ENCODE data around the gene SH3RF3. TPM values are rescaled to one million over a fixed set of nuclear protein-coding genes. Genes with fewer than 3 reads are reported as not detected.

SH3RF3 gene
- total and polyA plus RNA-seq, 10 of the 15 experiments (the other 5 are each of a cell fraction or from before 2014, with no cell fraction given), result 0.08 to 8.8 (median 2.3) TPM

DNA sequence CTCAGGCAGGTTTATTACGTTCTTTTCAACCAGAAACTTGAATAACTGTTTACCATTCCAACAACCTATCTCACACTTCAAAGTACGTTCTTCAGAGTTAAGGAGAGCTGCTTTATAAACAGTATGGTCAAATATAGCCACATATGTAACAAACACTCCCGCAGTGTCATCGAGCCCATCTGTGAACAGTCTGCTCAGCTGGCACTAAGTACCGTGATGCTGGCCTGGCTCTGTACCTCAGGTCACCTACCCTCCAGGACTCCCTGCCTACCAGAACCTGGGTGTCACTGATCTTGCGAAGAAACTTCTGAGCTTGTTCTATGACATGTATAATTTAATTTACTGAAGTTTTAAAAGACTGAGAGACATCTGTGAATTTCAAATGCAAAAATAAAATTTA is 413.4 kb downstream of the SH3RF3 start (continued):
- TF ChIP-seq BRCA1 (IDR thresholded peaks at IDR 0.05; ENCODE audit: low read depth, low read length) (no peak), MTA2 (IDR thresholded peaks at IDR 0.05; ENCODE audit: low read depth) (no peak), POLR2AphosphoS5 (IDR thresholded peaks at IDR 0.05; ENCODE audit: low read length) (no peak), CHD2 (IDR thresholded peaks at IDR 0.05; ENCODE audit: borderline replicate concordance, low read depth, low read length) (no peak)

DNA sequence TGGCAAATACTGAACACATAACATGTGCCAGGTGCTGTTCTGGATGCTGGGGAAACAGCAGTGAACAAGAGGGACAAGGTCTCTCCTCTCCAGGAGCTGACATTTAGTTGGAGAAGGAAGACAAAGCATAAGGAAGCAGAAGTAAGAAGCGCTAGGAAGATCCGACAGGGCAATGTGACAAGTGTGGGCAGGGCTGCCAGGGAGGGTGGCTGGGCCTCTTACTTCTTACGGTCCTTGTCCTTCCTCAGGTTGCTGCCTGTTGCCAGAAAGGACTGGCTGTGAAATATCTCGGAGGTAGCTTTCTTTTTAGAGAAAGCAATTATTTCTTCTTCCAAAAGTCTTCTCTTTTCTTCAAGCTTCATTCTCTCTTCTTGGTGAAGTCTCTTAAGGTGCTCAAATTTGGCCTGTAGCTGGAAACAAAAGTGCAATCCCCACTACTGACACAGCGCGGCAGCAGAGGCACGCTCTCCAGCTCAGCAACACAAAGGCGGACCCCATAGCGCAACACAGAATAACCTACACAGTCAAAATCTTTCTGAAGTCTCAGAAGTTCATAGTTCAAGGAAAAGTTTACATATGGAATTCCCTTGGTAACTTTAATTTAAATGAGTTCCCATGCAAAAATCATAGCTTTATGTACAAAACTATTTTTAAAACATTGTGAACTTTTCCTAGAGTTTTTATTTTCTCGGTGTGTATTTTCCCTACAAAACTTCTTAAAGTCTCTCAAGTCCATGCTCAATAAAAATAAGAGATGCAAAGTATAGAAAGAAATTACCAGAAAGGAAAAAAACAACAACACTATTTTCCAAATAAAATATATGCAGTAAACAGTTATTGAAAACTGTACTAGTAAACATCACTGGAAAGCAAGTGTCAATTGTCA is 417.1 kb downstream of the SH3RF3 start:
- WGBS (ENCODE audit: insufficient coverage, insufficient replicate concordance, low lambda C conversion rate, missing lambda C conversion rate), result 28% methylated on average over 10 of the region's 10 CpGs
- H3K4me3 ChIP-seq, result no peak overlapping the region
- H3K27ac ChIP-seq (ENCODE audit: control insufficient read depth, insufficient read depth), result no peak overlapping the region
- peak; percentile 79 for FAIRE-seq
- H3K4me2 ChIP-seq (ENCODE audit: control insufficient read depth, insufficient read depth), result no peak overlapping the region
- peak; percentile 39 for DNase-seq (ENCODE audit: low read depth, low spot score)
- H4K20me1 ChIP-seq (ENCODE audit: control insufficient read depth, insufficient read depth), result no peaks in the 10 kb centered on the region
- CTCF ChIA-PET, result interaction anchor here (0.6 to 8.0 kb wide), 48 partner anchors 9 to 699 kb away, joined by 3 to 163 read pairs (median 6); partner anchors contain the start of genes SEPTIN10 and SOWAHC
- in situ Hi-C loops (cut with MboI), result no loop called here
- SMC1A ChIA-PET (ENCODE audit: uncharacterized antibody, unreplicated experiment), result interaction anchor here (0.6 to 7.3 kb wide), 36 partner anchors 10 to 189 kb away, joined by 3 to 110 read pairs (median 4); partner anchors contain the start of genes SEPTIN10 and SOWAHC
- intact Hi-C loops (cut with micrococcal nuclease; ENCODE audit: unreplicated experiment), result loop anchor here (1.0 to 10.0 kb wide), 6 partner anchors 29 to 190 kb away; no protein-coding TSS in a partner anchor
- RAD21 ChIA-PET (ENCODE audit: unreplicated experiment), result interaction anchor here (0.6 to 5.9 kb wide), 28 partner anchors 10 to 419 kb away, joined by 3 to 110 read pairs (median 6); partner anchors contain the start of genes SEPTIN10 and SOWAHC
- no TSS peak for BruUV-seq (replicated peaks)
- POLR2A ChIA-PET, result interaction anchor here (1.0 to 1.7 kb wide), 2 partner anchors 32 to 62 kb away, joined by 5 read pairs; no protein-coding TSS in a partner anchor
- H2AFZ ChIP-seq (ENCODE audit: control insufficient read depth, low read depth, low read length), result no peak overlapping the region
- no peaks in the 10 kb centered on the region; the same call in 2 of the 3 replicates for H3K9me3 ChIP-seq (replicated peaks; ENCODE audit: control insufficient read depth, insufficient read depth, low read length)
- no peaks in the 10 kb centered on the region; a peak in 1 of 4 replicates for H3K27me3 ChIP-seq (replicated peaks in 1 of 2; ENCODE audit: control insufficient read depth in 2 of 2, insufficient read depth in 2 of 2, low read length in 1 of 2)
- no peaks in the 10 kb centered on the region; a peak in 1 of 4 replicates for H3K36me3 ChIP-seq (ENCODE audit: control insufficient read depth in 2 of 2, insufficient read depth in 2 of 2, low read length in 1 of 2)
- H3K79me2 ChIP-seq (ENCODE audit: control insufficient read depth, insufficient read depth, low read length), result no peaks in the 10 kb centered on the region
- H3K9ac ChIP-seq (ENCODE audit: control insufficient read depth, insufficient read depth, low read length), result no peak overlapping the region
- H3K4me1 ChIP-seq (ENCODE audit: control insufficient read depth, insufficient read depth, low read length), result no peaks in the 10 kb centered on the region; the same call in 1 of the 2 replicates
- ATAC-seq, result peak; percentile 97
- no peak for TF ChIP-seq NFYA (IDR thresholded peaks at IDR 0.05; ENCODE audit: borderline replicate concordance, low read depth, low read length)
- TF ChIP-seq MYB (IDR thresholded peaks at IDR 0.05; ENCODE audit: borderline replicate concordance, low read depth, low read length), result no peak
- TF ChIP-seq IKZF2 (IDR thresholded peaks at IDR 0.05), result no peak
- TF ChIP-seq PAX5 (IDR thresholded peaks at IDR 0.05; ENCODE audit: borderline replicate concordance, low read depth, low read length), result no peak
- TF ChIP-seq RBBP5 (conservative IDR thresholded peaks at IDR 0.05), result no peak
- TF ChIP-seq SMARCA5 (IDR thresholded peaks at IDR 0.05), result peak; percentile 55
- no peak for TF ChIP-seq WRNIP1 (IDR thresholded peaks at IDR 0.05; ENCODE audit: borderline replicate concordance, low read depth, low read length)
- no peak for TF ChIP-seq RAD51 (IDR thresholded peaks at IDR 0.05)
- TF ChIP-seq, protein P1, sequence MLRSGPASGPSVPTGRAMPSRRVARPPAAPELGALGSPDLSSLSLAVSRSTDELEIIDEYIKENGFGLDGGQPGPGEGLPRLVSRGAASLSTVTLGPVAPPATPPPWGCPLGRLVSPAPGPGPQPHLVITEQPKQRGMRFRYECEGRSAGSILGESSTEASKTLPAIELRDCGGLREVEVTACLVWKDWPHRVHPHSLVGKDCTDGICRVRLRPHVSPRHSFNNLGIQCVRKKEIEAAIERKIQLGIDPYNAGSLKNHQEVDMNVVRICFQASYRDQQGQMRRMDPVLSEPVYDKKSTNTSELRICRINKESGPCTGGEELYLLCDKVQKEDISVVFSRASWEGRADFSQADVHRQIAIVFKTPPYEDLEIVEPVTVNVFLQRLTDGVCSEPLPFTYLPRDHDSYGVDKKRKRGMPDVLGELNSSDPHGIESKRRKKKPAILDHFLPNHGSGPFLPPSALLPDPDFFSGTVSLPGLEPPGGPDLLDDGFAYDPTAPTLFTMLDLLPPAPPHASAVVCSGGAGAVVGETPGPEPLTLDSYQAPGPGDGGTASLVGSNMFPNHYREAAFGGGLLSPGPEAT (IDR thresholded peaks at IDR 0.05; ENCODE audit: low read depth), result no peak
- no peak for TF ChIP-seq JUNB (IDR thresholded peaks at IDR 0.05)
- no peak for TF ChIP-seq ZSCAN29 (IDR thresholded peaks at IDR 0.05)
- TF ChIP-seq KLF5 (IDR thresholded peaks at IDR 0.05; ENCODE audit: partially characterized antibody), result no peak
- TF ChIP-seq NR2C1 (IDR thresholded peaks at IDR 0.05), result peak; percentile 30; the same call in 1 of the 2 replicates
- no peak for TF ChIP-seq TCF12 (IDR thresholded peaks at IDR 0.05; ENCODE audit: low read depth, low read length)

All from GM12878 (cell line).